GM12875 (cell line): ENCODE data around the gene UNC5B.
A peak's percentile ranks its signal among the peaks of the same experiment; 100 is the strongest.

Experiments
- H3K4me3 ChIP-seq: one replicate; pipeline ENCODE4 v1.5.1; 2011; ENCODE audit warnings: low read depth, low read length, control low read depth
- TF ChIP-seq, protein P1 (sequence below): IDR thresholded peaks from 2 replicates; pipeline ENCODE4 v1.5.1; 2011; ENCODE audit warnings: low read depth, mild to moderate bottlenecking, control low read depth, inconsistent platforms, low read length, moderate library complexity, borderline replicate concordance; ENCODE audit not compliant: insufficient read depth

The UNC5B gene

DNA sequence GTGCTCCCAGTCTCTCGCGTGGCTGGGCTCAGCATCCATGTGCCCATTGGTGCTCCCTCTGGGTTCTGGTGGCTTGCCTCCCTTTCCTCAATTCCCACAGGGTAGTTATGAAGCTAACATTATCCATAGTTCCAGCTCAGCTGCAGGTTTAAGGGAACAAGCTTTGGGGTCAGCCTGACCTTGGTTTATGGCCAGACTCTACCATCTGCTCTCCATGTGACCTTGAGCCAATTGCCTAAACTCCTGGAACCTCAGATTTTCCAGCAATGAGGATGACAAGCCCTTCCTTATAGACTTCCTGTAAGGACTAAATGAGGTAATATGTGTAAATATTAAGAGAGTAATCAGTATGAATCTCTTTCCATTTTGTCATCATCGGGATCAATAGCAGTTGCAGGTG, 96.6 kb downstream of the UNC5B start:
- no peak overlapping the region for H3K4me3 ChIP-seq
- TF ChIP-seq, protein P1, sequence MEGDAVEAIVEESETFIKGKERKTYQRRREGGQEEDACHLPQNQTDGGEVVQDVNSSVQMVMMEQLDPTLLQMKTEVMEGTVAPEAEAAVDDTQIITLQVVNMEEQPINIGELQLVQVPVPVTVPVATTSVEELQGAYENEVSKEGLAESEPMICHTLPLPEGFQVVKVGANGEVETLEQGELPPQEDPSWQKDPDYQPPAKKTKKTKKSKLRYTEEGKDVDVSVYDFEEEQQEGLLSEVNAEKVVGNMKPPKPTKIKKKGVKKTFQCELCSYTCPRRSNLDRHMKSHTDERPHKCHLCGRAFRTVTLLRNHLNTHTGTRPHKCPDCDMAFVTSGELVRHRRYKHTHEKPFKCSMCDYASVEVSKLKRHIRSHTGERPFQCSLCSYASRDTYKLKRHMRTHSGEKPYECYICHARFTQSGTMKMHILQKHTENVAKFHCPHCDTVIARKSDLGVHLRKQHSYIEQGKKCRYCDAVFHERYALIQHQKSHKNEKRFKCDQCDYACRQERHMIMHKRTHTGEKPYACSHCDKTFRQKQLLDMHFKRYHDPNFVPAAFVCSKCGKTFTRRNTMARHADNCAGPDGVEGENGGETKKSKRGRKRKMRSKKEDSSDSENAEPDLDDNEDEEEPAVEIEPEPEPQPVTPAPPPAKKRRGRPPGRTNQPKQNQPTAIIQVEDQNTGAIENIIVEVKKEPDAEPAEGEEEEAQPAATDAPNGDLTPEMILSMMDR = no peak

- no peak overlapping the region for H3K4me3 ChIP-seq
- TF ChIP-seq, protein P1 = no peak
Measured at GRCh38 chr10:71309919-71310318, 97.5 kb downstream of the UNC5B start.

GRCh38 chr10:71312220-71312619, 99.8 kb downstream of the UNC5B start:
- no peak overlapping the region for H3K4me3 ChIP-seq
- TF ChIP-seq, protein P1 = no peak

- H3K4me3 ChIP-seq = no peak overlapping the region
- TF ChIP-seq, protein P1 = no peak
Measured at GRCh38 chr10:71312811-71313789, 100.7 kb downstream of the UNC5B start.

DNA sequence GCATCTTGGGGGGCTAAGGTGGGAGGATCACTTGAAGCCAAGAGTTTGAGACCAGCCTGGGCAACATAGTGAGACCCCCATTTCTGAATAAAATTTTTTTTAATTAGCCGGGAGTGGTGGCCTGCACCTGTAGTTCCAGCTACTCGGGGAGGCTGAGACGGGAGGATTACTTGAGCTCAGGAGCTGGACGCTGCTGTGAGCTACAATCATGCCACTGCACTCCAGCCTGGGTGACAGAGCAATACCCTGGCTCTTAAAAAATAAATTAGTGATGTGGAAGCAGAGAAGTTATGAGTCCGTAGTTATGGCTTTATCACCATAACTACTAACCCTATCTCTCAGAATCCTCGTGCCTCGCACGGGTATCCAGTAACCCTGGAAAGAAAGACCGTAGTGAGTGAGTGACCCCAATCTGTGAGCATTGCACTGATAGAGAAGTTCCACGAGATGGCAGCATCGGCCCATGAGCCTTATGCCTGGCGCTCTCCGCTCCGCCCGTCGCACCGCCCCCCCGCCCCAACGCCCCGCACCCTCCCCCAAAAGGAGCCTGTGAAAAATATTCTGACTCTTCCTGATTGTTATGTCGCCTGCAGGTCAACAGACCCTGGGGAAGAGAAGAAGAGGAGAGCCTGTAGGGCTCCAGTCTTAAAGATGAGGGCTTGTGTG, 101.8 kb downstream of the UNC5B start:
- H3K4me3 ChIP-seq = no peak overlapping the region
- TF ChIP-seq, protein P1 = peak; percentile 85

DNA sequence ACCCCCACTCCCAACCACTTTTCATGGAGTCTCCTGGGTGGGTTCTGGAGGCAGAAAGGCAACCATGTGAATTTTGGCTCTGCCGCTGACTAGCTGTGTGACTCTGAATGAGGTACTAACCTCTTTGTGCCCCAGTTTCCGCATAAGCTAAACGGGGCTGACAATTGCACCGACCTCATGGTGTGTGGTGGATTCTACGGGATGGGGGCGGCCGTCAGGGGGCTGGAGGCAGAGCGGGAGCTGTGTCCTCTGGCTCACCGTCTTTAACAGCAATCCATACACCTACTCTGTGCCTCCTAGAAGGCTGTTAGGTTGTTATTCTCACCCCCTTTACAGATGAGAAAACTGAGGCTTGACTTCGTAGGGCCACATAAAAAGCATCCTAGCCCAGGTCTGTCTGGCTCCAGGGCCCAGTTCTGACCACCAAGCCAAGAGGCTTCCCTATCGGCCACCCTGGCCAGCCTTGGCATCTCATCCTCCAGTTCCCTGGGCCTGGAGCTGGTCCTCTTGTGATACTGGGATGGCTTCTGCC, 102.4 kb downstream of the UNC5B start:
- H3K4me3 ChIP-seq = no peak overlapping the region
- TF ChIP-seq, protein P1 = no peak
